HEK293 (cell line): ENCODE measurements around the gene SLC25A22.
A peak's percentile ranks its signal among the peaks of the same experiment; 100 is the strongest.

ENCODE experiments used
- CTCF ChIA-PET: fragments of 350-600 bp; formaldehyde crosslinking; extraction: SDS; loops from one replicate; lab custom pipeline; 2021; ENCODE audit warnings: antibody characterized with exemption; lab: Yijun Ruan, JAX
- POLR2A ChIA-PET: fragments of 300-600 bp; formaldehyde crosslinking; extraction: SDS; loops from one replicate; lab custom pipeline; 2020; ENCODE audit warnings: antibody characterized with exemption, inconsistent platforms; lab: Yijun Ruan, JAX
- H3K27ac ChIP-seq: fragments of 200-500 bp; sonication (Bioruptor generic); 2 replicates; pipeline ENCODE4 v1.5.1; 2014; ENCODE audit warnings: low read depth, low read length, control low read depth, inconsistent platforms; ENCODE audit errors: extremely low read depth
- H3K36me3 ChIP-seq, 2 experiments: fragments of 200-500 bp in 1 of 2; sonication (Bioruptor generic) in 1 of 2; 1 replicate in 1 of 2; 2 replicates in 1 of 2; pipeline ENCODE4 v1.5.1; 2014 to 2017; ENCODE audit warnings: inconsistent platforms in 2 of 2, low read length in 2 of 2; ENCODE audit not compliant: control insufficient read depth in 2 of 2, insufficient read depth in 1 of 2
- H3K4me1 ChIP-seq: fragments of 200-500 bp; sonication (Bioruptor generic); 2 replicates; pipeline ENCODE4 v1.5.1; 2014; ENCODE audit warnings: mild to moderate bottlenecking, low read length, inconsistent platforms; ENCODE audit not compliant: control insufficient read depth, insufficient read depth
- H3K4me3 ChIP-seq: 2 replicates; pipeline ENCODE4 v1.5.1; 2011; ENCODE audit warnings: low read depth, mild to moderate bottlenecking, control low read depth, low read length, moderate library complexity
- H3K9me3 ChIP-seq: fragments of 200-500 bp; sonication (Bioruptor generic); 2 replicates; pipeline ENCODE4 v1.5.1; 2014; ENCODE audit warnings: low read depth, low read length, inconsistent platforms; ENCODE audit not compliant: control insufficient read depth, insufficient read depth
- CTCF ChIP-seq: fragments of 450-650 bp; formaldehyde crosslinking; IDR thresholded peaks from 2 replicates; pipeline ENCODE4 v1.5.1; 2016; ENCODE audit warnings: missing biosample characterization, missing genetic modification characterization
- EGR2 ChIP-seq: fragments of 450-650 bp; formaldehyde crosslinking; IDR thresholded peaks from 2 replicates; pipeline ENCODE4 v1.5.1; 2016; ENCODE audit warnings: low read depth, missing biosample characterization, missing genetic modification characterization
- GFI1B ChIP-seq: fragments of 450-650 bp; formaldehyde crosslinking; IDR thresholded peaks from 2 replicates; pipeline ENCODE4 v1.5.1; 2016; ENCODE audit warnings: missing biosample characterization, missing genetic modification characterization
- GLI4 ChIP-seq: fragments of 450-650 bp; formaldehyde crosslinking; IDR thresholded peaks from 2 replicates; pipeline ENCODE4 v1.5.1; 2016; ENCODE audit warnings: missing biosample characterization, missing genetic modification characterization
- GLIS2 ChIP-seq: fragments of 450-650 bp; formaldehyde crosslinking; IDR thresholded peaks from 2 replicates; pipeline ENCODE4 v1.5.1; 2016; ENCODE audit warnings: missing biosample characterization, missing genetic modification characterization
- HOXA7 ChIP-seq: sonication (generic); formaldehyde crosslinking; IDR thresholded peaks from 2 replicates; pipeline ENCODE4 v1.8.1; 2022; ENCODE audit warnings: missing genetic modification reagents, borderline replicate concordance
- HOXD13 ChIP-seq: sonication (generic); formaldehyde crosslinking; IDR thresholded peaks from 2 replicates; pipeline ENCODE4 v1.8.0; 2022; ENCODE audit warnings: missing genetic modification reagents, borderline replicate concordance
- KLF7 ChIP-seq: fragments of 450-650 bp; formaldehyde crosslinking; IDR thresholded peaks from 2 replicates; pipeline ENCODE4 v1.5.1; 2016; ENCODE audit warnings: missing biosample characterization, missing genetic modification characterization, borderline replicate concordance
- KLF9 ChIP-seq: fragments of 450-650 bp; formaldehyde crosslinking; IDR thresholded peaks from 2 replicates; pipeline ENCODE4 v1.5.1; 2016; ENCODE audit warnings: missing biosample characterization, missing genetic modification characterization, low read depth
- MEIS1 ChIP-seq: sonication (generic); formaldehyde crosslinking; IDR thresholded peaks from 2 replicates; pipeline ENCODE4 v1.8.1; 2022; ENCODE audit warnings: missing genetic modification reagents, mild to moderate bottlenecking, borderline replicate concordance
- OVOL3 ChIP-seq: fragments of 450-650 bp; formaldehyde crosslinking; IDR thresholded peaks from 2 replicates; pipeline ENCODE4 v1.5.1; 2016; ENCODE audit warnings: missing biosample characterization, missing genetic modification characterization
- SP2 ChIP-seq: fragments of 450-650 bp; formaldehyde crosslinking; IDR thresholded peaks from 2 replicates; pipeline ENCODE4 v1.5.1; 2016; ENCODE audit warnings: missing biosample characterization, missing genetic modification characterization
- ZBTB8A ChIP-seq: fragments of 450-650 bp; formaldehyde crosslinking; IDR thresholded peaks from 2 replicates; pipeline ENCODE4 v1.5.1; 2016; ENCODE audit warnings: missing biosample characterization, missing genetic modification characterization
- ZEB2 ChIP-seq: fragments of 450-650 bp; formaldehyde crosslinking; IDR thresholded peaks from 2 replicates; pipeline ENCODE4 v1.5.1; 2016; ENCODE audit warnings: missing biosample characterization, missing genetic modification characterization
- ZFHX2 ChIP-seq: fragments of 450-650 bp; formaldehyde crosslinking; conservative IDR thresholded peaks from 2 replicates; pipeline ENCODE4 v1.5.1; 2016; ENCODE audit warnings: missing biosample characterization, missing genetic modification characterization
- ZIC2 ChIP-seq: fragments of 450-650 bp; formaldehyde crosslinking; IDR thresholded peaks from 2 replicates; pipeline ENCODE4 v1.5.1; 2016; ENCODE audit warnings: missing biosample characterization, missing genetic modification characterization
- ZNF157 ChIP-seq: fragments of 450-650 bp; formaldehyde crosslinking; IDR thresholded peaks from 2 replicates; pipeline ENCODE4 v1.5.1; 2016; ENCODE audit warnings: missing biosample characterization, missing genetic modification characterization
- ZNF184 ChIP-seq: fragments of 450-650 bp; IDR thresholded peaks from 2 replicates; pipeline ENCODE4 v1.5.1; 2018; ENCODE audit warnings: missing biosample characterization, mild to moderate bottlenecking, missing genetic modification characterization
- ZNF223 ChIP-seq: fragments of 450-650 bp; formaldehyde crosslinking; IDR thresholded peaks from 2 replicates; pipeline ENCODE4 v1.5.1; 2016; ENCODE audit warnings: missing biosample characterization, missing genetic modification characterization
- ZNF248 ChIP-seq: fragments of 450-650 bp; formaldehyde crosslinking; IDR thresholded peaks from 2 replicates; pipeline ENCODE4 v1.5.1; 2017; ENCODE audit warnings: missing biosample characterization, missing genetic modification characterization
- ZNF335 ChIP-seq: fragments of 450-650 bp; formaldehyde crosslinking; conservative IDR thresholded peaks from 2 replicates; pipeline ENCODE4 v1.5.1; 2016; ENCODE audit warnings: missing biosample characterization, missing genetic modification characterization
- ZNF391 ChIP-seq: fragments of 450-650 bp; formaldehyde crosslinking; IDR thresholded peaks from 2 replicates; pipeline ENCODE4 v1.5.1; 2016; ENCODE audit warnings: low read depth, missing biosample characterization, missing genetic modification characterization, borderline replicate concordance
- ZNF544 ChIP-seq: fragments of 450-650 bp; formaldehyde crosslinking; IDR thresholded peaks from 2 replicates; pipeline ENCODE4 v1.5.0; 2017; ENCODE audit warnings: missing biosample characterization, missing genetic modification characterization
- ZNF560 ChIP-seq: fragments of 450-650 bp; formaldehyde crosslinking; IDR thresholded peaks from 2 replicates; pipeline ENCODE4 v1.5.1; 2017; ENCODE audit warnings: missing biosample characterization, missing genetic modification characterization, borderline replicate concordance
- TF ChIP-seq, protein P1 (sequence below): fragments of 450-650 bp; formaldehyde crosslinking; IDR thresholded peaks from 2 replicates; pipeline ENCODE4 v1.5.1; 2016; ENCODE audit warnings: missing biosample characterization, missing genetic modification characterization
- TF ChIP-seq, protein P2 (sequence below): fragments of 450-650 bp; formaldehyde crosslinking; conservative IDR thresholded peaks from 2 replicates; pipeline ENCODE4 v1.5.1; 2016; ENCODE audit warnings: low read depth, missing biosample characterization, missing genetic modification characterization
- TF ChIP-seq, protein P3 (sequence below): fragments of 450-650 bp; formaldehyde crosslinking; IDR thresholded peaks from 2 replicates; pipeline ENCODE4 v1.5.1; 2016; ENCODE audit warnings: missing biosample characterization, missing genetic modification characterization

The SLC25A22 gene

DNA sequence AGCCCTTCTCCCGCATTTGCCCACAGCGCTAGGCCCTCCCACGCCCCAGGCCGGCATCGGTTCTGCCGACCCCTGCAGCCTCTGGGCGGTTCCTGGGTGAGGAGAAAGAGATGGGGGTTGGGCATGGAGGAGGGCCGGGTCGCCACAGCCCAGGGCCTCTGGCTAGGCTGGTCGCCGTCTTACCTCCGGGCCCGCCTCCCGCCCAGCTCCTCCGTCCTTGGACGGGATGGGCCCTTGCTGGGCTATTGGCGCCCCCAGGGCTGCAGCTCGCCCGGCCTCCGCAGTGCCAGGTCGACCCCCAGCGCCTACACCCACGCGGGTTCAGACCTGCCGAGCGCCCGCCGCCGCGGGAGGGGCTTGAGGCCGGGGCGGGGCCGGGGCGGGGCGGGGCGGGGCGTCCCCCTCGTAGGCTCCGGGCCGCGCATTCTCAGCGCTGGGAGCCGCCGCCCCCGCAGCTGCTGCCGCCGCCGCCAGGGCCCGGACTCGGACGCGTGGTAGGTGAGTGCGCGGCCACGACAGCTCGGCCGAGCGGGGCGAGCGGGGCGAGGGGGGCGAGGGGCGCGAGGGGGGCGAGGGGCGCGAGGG, 34.5 kb upstream of the SLC25A22 start, which contains the start of gene CD151:
CD151 (plus strand) TSS at position 424 of the 585 bp plus-strand sequence. CDS start 3,118 bp downstream, outside the sequence.
- peaks cover 0 to 31% of the 10 kb centered on the region in 2 experiments; a peak in 1 of 3 replicates for H3K36me3 ChIP-seq
- ChIA-PET CTCF (interaction anchor here (0.5 kb wide), 1 partner anchor 1569 kb away, joined by 3 read pairs; no protein-coding TSS in a partner anchor), POLR2A (interaction anchor here (0.6 to 15.0 kb wide), 5 partner anchors 9 to 26 kb away, joined by 3 to 202 read pairs (median 6); partner anchors contain the start of genes PNPLA2, POLR2L, RPLP2 and TSPAN4)
- H3K4me3 ChIP-seq, result peak within 1 kb of the TSS; percentile 70
- H3K9me3 ChIP-seq, result no peaks in the 10 kb centered on the region
- H3K4me1 ChIP-seq, result no peaks in the 10 kb centered on the region; the same call in 1 of the 2 replicates
- peak within 1 kb of the TSS; percentile 66; the same call in 1 of the 2 replicates for H3K27ac ChIP-seq
- peak; percentile 58 for TF ChIP-seq ZIC2 (tag by site-specific recombination)
- no peak for TF ChIP-seq ZNF157 (tag by site-specific recombination)
- peak; percentile 81 for TF ChIP-seq ZBTB8A
- peak; percentile 94 for TF ChIP-seq GLIS2 (tag by site-specific recombination)
- no peak for TF ChIP-seq MEIS1 (CRISPR knock-in tag)
- TF ChIP-seq GLI4 (tag by site-specific recombination), result no peak
- no peak for TF ChIP-seq ZNF223
- TF ChIP-seq HOXA7, result no peak
- TF ChIP-seq KLF7 (tag by site-specific recombination), result 0 out of 2 replicates have a peak, but pooled peaks have one; percentile 22
- no peak for TF ChIP-seq ZNF391
- TF ChIP-seq EGR2, result peak; percentile 6
- TF ChIP-seq, protein P1, sequence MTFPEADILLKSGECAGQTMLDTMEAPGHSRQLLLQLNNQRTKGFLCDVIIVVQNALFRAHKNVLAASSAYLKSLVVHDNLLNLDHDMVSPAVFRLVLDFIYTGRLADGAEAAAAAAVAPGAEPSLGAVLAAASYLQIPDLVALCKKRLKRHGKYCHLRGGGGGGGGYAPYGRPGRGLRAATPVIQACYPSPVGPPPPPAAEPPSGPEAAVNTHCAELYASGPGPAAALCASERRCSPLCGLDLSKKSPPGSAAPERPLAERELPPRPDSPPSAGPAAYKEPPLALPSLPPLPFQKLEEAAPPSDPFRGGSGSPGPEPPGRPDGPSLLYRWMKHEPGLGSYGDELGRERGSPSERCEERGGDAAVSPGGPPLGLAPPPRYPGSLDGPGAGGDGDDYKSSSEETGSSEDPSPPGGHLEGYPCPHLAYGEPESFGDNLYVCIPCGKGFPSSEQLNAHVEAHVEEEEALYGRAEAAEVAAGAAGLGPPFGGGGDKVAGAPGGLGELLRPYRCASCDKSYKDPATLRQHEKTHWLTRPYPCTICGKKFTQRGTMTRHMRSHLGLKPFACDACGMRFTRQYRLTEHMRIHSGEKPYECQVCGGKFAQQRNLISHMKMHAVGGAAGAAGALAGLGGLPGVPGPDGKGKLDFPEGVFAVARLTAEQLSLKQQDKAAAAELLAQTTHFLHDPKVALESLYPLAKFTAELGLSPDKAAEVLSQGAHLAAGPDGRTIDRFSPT (tag by site-specific recombination), result peak; percentile 77
- TF ChIP-seq ZNF544 (tag by site-specific recombination), result no peak
- TF ChIP-seq ZNF248 (tag by site-specific recombination), result no peak
- no peak for TF ChIP-seq HOXD13
- TF ChIP-seq KLF9, result peak; percentile 41; the same call in 1 of the 2 replicates
- TF ChIP-seq ZFHX2, result peak; percentile 72
- TF ChIP-seq CTCF (tag by site-specific recombination), result peak; percentile 27; the same call in 1 of the 2 replicates
- TF ChIP-seq, protein P2, sequence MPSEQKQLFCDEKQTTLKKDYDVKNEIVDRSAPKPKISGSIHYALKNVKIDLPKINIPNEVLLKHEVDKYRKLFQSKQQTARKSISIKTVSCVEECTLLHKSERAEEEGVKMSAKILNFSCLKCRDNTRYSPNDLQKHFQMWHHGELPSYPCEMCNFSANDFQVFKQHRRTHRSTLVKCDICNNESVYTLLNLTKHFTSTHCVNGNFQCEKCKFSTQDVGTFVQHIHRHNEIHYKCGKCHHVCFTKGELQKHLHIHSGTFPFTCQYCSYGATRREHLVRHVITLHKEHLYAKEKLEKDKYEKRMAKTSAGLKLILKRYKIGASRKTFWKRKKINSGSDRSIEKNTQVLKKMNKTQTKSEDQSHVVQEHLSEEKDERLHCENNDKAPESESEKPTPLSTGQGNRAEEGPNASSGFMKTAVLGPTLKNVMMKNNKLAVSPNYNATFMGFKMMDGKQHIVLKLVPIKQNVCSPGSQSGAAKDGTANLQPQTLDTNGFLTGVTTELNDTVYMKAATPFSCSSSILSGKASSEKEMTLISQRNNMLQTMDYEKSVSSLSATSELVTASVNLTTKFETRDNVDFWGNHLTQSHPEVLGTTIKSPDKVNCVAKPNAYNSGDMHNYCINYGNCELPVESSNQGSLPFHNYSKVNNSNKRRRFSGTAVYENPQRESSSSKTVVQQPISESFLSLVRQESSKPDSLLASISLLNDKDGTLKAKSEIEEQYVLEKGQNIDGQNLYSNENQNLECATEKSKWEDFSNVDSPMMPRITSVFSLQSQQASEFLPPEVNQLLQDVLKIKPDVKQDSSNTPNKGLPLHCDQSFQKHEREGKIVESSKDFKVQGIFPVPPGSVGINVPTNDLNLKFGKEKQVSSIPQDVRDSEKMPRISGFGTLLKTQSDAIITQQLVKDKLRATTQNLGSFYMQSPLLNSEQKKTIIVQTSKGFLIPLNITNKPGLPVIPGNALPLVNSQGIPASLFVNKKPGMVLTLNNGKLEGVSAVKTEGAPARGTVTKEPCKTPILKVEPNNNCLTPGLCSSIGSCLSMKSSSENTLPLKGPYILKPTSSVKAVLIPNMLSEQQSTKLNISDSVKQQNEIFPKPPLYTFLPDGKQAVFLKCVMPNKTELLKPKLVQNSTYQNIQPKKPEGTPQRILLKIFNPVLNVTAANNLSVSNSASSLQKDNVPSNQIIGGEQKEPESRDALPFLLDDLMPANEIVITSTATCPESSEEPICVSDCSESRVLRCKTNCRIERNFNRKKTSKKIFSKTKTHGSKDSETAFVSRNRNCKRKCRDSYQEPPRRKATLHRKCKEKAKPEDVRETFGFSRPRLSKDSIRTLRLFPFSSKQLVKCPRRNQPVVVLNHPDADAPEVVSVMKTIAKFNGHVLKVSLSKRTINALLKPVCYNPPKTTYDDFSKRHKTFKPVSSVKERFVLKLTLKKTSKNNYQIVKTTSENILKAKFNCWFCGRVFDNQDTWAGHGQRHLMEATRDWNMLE, result no peak
- TF ChIP-seq OVOL3 (tag by site-specific recombination), result no peak
- no peak for TF ChIP-seq ZNF184 (tag by site-specific recombination)
- TF ChIP-seq ZEB2 (tag by site-specific recombination), result 0 out of 2 replicates have a peak, but pooled peaks have one; percentile 17
- TF ChIP-seq, protein P3, sequence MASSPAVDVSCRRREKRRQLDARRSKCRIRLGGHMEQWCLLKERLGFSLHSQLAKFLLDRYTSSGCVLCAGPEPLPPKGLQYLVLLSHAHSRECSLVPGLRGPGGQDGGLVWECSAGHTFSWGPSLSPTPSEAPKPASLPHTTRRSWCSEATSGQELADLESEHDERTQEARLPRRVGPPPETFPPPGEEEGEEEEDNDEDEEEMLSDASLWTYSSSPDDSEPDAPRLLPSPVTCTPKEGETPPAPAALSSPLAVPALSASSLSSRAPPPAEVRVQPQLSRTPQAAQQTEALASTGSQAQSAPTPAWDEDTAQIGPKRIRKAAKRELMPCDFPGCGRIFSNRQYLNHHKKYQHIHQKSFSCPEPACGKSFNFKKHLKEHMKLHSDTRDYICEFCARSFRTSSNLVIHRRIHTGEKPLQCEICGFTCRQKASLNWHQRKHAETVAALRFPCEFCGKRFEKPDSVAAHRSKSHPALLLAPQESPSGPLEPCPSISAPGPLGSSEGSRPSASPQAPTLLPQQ (tag by site-specific recombination), result peak; percentile 44; the same call in 1 of the 2 replicates
- no peak for TF ChIP-seq ZNF560 (tag by site-specific recombination)
- no peak for TF ChIP-seq GFI1B (tag by site-specific recombination)
- TF ChIP-seq ZNF335 (tag by site-specific recombination), result peak; percentile 59; the same call in 1 of the 2 replicates
- TF ChIP-seq SP2 (tag by site-specific recombination), result peak; percentile 71
